SH-SY5Y (cell line): ENCODE results near the gene ZNF366.

Source experiments
- GATA2 ChIP-seq: IDR thresholded peaks from 2 replicates; pipeline ENCODE4 v1.6.1; 2011; ENCODE audit warnings: mild to moderate bottlenecking, low read depth, low read length
- GATA3 ChIP-seq: IDR thresholded peaks from 2 replicates; pipeline ENCODE4 v1.6.1; 2011; ENCODE audit warnings: low read depth, mild to moderate bottlenecking, low read length, moderate library complexity

DNA sequence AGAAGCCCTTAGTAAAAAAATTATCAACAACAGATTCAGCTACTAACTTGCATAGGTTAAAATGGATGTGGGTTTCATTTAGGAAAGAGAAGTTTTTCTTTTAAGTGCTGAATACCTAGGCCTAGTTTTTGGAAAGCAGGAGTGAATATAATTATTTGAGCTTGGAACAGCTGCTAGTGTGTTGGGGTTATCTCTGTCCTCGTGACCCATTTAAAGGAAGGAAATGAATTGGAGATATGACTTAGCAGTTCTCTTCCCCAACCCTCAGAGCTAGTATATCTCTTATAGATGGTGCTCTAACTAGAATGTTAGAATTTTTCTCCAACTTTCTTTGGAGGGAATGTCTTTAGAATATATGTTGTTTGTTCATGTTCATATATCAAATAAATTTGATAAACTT is 38.6 kb downstream of the ZNF366 start:
- no peak for TF ChIP-seq GATA2
- TF ChIP-seq GATA3, result no peak
